Thoracic aorta (tissue), 2 donors: Measurements from ENCODE around the gene PNLIPRP3. TPM values are rescaled to one million over a fixed set of nuclear protein-coding genes. Genes with fewer than 3 reads are reported as not detected.

Experiments used
- ATAC-seq: fragments of 150-250 bp; one replicate; pipeline ENCODE4 v1.8.0; 2017; ENCODE audit warnings: low read depth; ENCODE audit not compliant: insufficient number of reproducible peaks, low FRiP score
- DNase-seq: peaks from one replicate; pipeline ENCODE4 v3.0.0-alpha.2; 2020; ENCODE audit warnings: low spot score
- H3K27ac ChIP-seq, 2 donors: fragments of 200-600 bp; sonication (generic); 1 replicate in 1 of 2; 2 replicates in 1 of 2; pipeline ENCODE4 v1.5.1; 2016; ENCODE audit warnings: mild to moderate bottlenecking in 2 of 2, moderate library complexity in 2 of 2
- H3K27me3 ChIP-seq: fragments of 200-600 bp; sonication (generic); replicated peaks from 2 replicates; pipeline ENCODE4 v1.6.0; 2016; ENCODE audit warnings: mild to moderate bottlenecking; ENCODE audit not compliant: insufficient read depth
- H3K36me3 ChIP-seq: fragments of 200-600 bp; sonication (generic); one replicate; pipeline ENCODE4 v1.5.1; 2016
- H3K4me1 ChIP-seq, 2 donors: fragments of 200-600 bp; sonication (generic); 1 replicate in 1 of 2; 2 replicates in 1 of 2; pipeline versions ENCODE4 v1.5.1 to v1.6.0; 2016; ENCODE audit warnings: low read depth in 2 of 2, mild to moderate bottlenecking in 1 of 2; ENCODE audit not compliant: control insufficient read depth in 1 of 2
- H3K4me3 ChIP-seq: fragments of 200-600 bp; sonication (generic); 2 replicates; pipeline ENCODE4 v1.5.1; 2016; ENCODE audit warnings: mild to moderate bottlenecking
- H3K9me3 ChIP-seq: fragments of 200-600 bp; sonication (generic); 2 replicates; pipeline ENCODE4 v1.5.1; 2016
- CTCF ChIP-seq: fragments of 200-600 bp; sonication (generic); IDR thresholded peaks from one replicate; pipeline ENCODE4 v1.5.1; 2019; ENCODE audit warnings: antibody characterized with exemption
- total RNA-seq, 2 donors: library from RNA; depleted of rRNA; stranded (reverse); fragments of >200 nt; gene quantifications; one replicate each; pipeline versions ENCODE4 v1.1.0 to v1.2.3, GENCODE V29; 2016

The PNLIPRP3 gene
- total RNA-seq, 2 donors from 2014 or later = 1.1 TPM; not detected in 1

GRCh38 chr10:116470071-116470470 lies 42.4 kb downstream of the PNLIPRP3 start:
- DNase-seq = no peak
- no peaks in the 10 kb centered on the region for H3K9me3 ChIP-seq

GRCh38 chr10:116470768-116471415 lies 43.2 kb downstream of the PNLIPRP3 start:
- no peaks in the 10 kb centered on the region for H3K27me3 ChIP-seq
- H3K27ac ChIP-seq = no peak overlapping the region
- H3K9me3 ChIP-seq = no peaks in the 10 kb centered on the region
- H3K36me3 ChIP-seq = no peaks in the 10 kb centered on the region
- DNase-seq (no peak), ATAC-seq (no peak)
- H3K4me3 ChIP-seq = no peak overlapping the region
- no peak for TF ChIP-seq CTCF
- no peaks in the 10 kb centered on the region for H3K4me1 ChIP-seq

More at GRCh38 chr10:116470071-116470470, 42.4 kb downstream of the PNLIPRP3 start:
- Histone ChIP-seq H3K4me1 (no peaks in the 10 kb centered on the region), H3K4me3 (no peak overlapping the region), H3K27ac (no peak overlapping the region), H3K36me3 (no peaks in the 10 kb centered on the region), H3K27me3 (no peaks in the 10 kb centered on the region)
- TF ChIP-seq CTCF = no peak
- no peak for ATAC-seq

- TF ChIP-seq CTCF = no peak
- ATAC-seq (no peak), DNase-seq (no peak)
- H3K27me3 ChIP-seq = no peaks in the 10 kb centered on the region
- no peaks in the 10 kb centered on the region for H3K36me3 ChIP-seq
- H3K4me3 ChIP-seq = no peak overlapping the region
- no peak overlapping the region for H3K27ac ChIP-seq
- H3K4me1 ChIP-seq = no peaks in the 10 kb centered on the region
- H3K9me3 ChIP-seq = no peaks in the 10 kb centered on the region
These were observed 45.2 kb downstream of the PNLIPRP3 start for GRCh38 chr10:116472891-116473290.

- Histone ChIP-seq H3K27me3 (no peaks in the 10 kb centered on the region), H3K9me3 (no peaks in the 10 kb centered on the region), H3K4me3 (no peak overlapping the region), H3K36me3 (no peaks in the 10 kb centered on the region), H3K27ac (no peak overlapping the region), H3K4me1 (no peaks in the 10 kb centered on the region)
- ATAC-seq (no peak), DNase-seq (no peak)
- no peak for TF ChIP-seq CTCF
These were observed 48.2 kb downstream of the PNLIPRP3 start for GRCh38 chr10:116475866-116476265.

- Histone ChIP-seq H3K4me1 (no peaks in the 10 kb centered on the region), H3K9me3 (no peaks in the 10 kb centered on the region), H3K27ac (no peak overlapping the region), H3K36me3 (no peaks in the 10 kb centered on the region), H3K27me3 (no peaks in the 10 kb centered on the region), H3K4me3 (no peak overlapping the region)
- ATAC-seq = no peak
- no peak for DNase-seq
- TF ChIP-seq CTCF = no peak
These were observed 48.8 kb downstream of the PNLIPRP3 start for GRCh38 chr10:116476461-116476860.
